GM20000 (cell line): ENCODE measurements around the gene MTA3.

Source experiments
- DNase-seq: peaks from one replicate; pipeline ENCODE4 v3.0.0; 2012; ENCODE audit warnings: low spot score
- TF ChIP-seq, protein P1 (sequence below): IDR thresholded peaks from 2 replicates; pipeline ENCODE4 v1.5.1; 2012; ENCODE audit warnings: mild to moderate bottlenecking, control low read depth; ENCODE audit errors: extremely low read depth, missing control alignments

MTA3 gene

DNA sequence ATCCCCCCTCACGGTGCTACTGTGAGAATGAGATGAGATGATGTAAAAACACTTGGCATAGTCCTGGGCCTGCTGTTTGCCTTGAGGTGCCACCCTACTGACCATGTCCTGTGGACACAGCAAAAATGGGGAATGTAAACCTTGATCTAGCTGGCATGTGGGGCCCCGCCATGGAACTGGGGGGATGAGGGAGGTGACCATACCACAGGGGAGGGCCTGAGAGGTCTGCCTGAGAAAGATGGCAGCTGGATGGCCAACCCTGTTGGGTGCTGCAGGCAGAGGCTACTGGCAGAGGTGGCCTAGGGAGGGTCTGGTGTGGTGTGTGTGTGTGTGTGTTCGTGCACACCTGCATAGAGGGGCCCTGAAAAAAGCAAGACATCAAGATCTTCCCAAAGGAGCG lies 223.2 kb downstream of the MTA3 start:
- DNase-seq: no peak
- TF ChIP-seq, protein P1, sequence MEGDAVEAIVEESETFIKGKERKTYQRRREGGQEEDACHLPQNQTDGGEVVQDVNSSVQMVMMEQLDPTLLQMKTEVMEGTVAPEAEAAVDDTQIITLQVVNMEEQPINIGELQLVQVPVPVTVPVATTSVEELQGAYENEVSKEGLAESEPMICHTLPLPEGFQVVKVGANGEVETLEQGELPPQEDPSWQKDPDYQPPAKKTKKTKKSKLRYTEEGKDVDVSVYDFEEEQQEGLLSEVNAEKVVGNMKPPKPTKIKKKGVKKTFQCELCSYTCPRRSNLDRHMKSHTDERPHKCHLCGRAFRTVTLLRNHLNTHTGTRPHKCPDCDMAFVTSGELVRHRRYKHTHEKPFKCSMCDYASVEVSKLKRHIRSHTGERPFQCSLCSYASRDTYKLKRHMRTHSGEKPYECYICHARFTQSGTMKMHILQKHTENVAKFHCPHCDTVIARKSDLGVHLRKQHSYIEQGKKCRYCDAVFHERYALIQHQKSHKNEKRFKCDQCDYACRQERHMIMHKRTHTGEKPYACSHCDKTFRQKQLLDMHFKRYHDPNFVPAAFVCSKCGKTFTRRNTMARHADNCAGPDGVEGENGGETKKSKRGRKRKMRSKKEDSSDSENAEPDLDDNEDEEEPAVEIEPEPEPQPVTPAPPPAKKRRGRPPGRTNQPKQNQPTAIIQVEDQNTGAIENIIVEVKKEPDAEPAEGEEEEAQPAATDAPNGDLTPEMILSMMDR: no peak

- no peak for DNase-seq
- TF ChIP-seq, protein P1: no peak
Measured at GRCh38 chr2:42792087-42792582, 223.7 kb downstream of the MTA3 start.

DNA sequence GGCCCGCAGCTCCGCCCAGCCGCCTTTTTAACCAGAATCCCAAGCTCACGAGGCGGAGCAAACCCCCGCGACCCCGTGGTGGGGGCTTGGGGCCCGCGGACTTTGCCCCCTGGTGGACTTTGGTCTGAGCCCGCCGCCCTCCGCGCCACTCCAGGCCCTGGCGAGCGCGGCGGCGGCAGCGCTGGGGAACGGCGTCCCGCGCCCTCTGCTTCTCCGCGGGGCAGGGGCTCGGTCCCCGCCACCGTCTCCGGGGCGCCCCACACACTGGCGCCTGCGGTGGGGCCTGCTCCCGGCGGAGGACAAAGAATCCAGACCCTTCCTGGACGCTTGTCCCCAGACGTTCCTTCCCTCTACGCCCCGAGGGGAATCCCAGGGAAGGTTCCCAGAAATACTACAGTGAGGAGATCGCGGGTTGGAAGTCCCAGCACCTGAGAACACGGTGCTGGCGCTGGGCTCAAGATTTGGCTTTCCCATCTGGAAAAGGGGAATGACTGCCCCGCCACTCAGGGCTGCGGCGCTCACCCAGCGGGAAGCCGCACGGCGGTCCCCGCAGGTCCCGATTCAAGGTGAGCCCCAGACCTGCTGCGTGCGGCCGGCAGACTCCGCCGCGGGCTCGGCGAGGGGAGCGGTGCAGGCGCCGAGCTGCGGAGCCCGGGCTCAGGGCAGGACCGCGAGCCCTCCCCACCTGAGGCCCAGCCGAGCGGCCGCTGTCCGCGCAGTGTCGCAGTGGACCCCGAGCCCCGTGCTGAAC lies 224.3 kb downstream of the MTA3 start, which contains the start of gene HAAO:
TSS of gene HAAO (minus strand) at position 1 of the 751 bp plus-strand sequence. CDS start 47 bp downstream, outside the sequence.
- peak; percentile 78 for DNase-seq

DNA sequence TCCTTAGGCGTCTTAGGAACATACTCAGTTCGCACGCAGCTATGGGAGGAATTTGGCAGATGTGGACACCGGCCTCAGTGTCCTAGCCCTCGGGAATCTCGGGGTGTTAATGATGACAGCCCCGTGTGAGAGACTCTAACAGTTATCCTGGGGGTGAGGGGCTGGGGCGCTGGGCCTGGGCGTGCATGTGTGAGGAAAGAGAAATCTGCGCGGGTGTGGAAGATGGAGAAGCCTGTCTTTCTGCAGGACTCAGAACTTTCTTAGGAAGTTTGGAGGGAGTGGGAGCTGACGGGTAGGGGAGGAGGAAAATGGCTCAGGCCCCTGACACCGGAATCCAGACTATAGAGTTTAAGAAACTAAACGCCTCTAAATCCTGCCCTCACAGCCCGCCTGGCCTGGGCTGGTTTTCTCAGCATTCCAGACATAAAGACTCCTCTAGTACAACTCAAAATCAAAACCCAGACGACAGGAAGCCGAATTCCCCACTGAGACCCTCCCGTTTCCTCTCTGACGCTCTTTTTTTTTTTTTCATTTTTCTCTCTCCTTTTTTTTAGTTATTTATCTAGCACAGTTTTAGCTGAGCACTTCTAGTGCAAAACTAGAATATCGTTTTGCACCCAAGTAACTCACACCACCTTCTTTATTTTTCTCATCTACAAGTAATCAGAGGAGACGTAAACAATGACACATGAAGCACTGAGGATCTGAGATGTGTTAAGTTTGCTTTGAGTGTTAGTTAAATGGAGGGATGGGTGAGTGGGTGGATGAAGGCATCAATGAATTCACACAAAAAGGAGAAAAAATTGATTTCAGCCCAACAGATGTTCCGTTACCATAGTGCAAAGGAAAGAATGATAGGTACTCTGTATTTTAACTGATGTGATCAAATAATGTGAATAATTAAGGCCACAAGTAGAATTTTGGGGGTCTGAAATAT lies 225.2 kb downstream of the MTA3 start:
- DNase-seq: no peak
- TF ChIP-seq, protein P1: no peak

More for the DNA sequence above, 224.3 kb downstream of the MTA3 start, which contains the start of gene HAAO:
- TF ChIP-seq, protein P1: no peak

GRCh38 chr2:42794271-42795046 lies 226.0 kb downstream of the MTA3 start:
- TF ChIP-seq, protein P1: peak; percentile 59
- DNase-seq: peak; percentile 65

DNA sequence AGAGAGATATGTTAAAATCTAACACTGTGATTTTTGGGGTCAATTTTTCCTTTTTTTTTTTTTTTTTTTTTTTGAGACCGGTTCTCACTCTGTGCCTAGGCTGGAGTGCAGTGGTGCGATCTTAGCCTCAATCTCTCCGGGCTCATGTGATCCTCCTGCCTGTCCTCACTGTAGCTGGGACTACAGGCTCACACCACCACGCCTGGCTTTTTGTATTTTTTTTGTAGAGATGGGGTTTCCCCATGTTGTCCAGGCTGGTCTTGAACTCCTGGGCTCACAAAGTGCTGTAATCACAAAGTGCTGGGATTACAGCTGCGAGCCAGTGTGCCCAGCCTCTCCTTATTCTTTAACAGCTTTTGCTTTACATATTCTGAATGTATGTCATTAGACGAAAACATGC lies 226.8 kb downstream of the MTA3 start:
- TF ChIP-seq, protein P1: no peak
- DNase-seq: no peak
